GM13976 (cell line): ENCODE results near the gene LONP2.
"Not testable (repeated sequence)": the region's sequence is repeated elsewhere in the genome, so short reads cannot be mapped to it uniquely, and the experiment has no call there.

Experiments used
- DNase-seq: peaks from one replicate; pipeline ENCODE4 v3.0.0; 2012; ENCODE audit warnings: low spot score
- in situ Hi-C: fragments of 300-500 bp; cut with MboI; formaldehyde crosslinking; loops from one replicate; pipeline ENCODE4 v1.12.0; 2022; ENCODE audit warnings: low sequenced_read_pairs, mixed read lengths, inconsistent platforms; ENCODE audit not compliant: unreplicated experiment
- TF ChIP-seq, protein P1 (sequence below): IDR thresholded peaks from 2 replicates; pipeline ENCODE4 v1.5.1; 2012; ENCODE audit warnings: borderline replicate concordance, mild to moderate bottlenecking; ENCODE audit not compliant: insufficient read depth; ENCODE audit errors: extremely low read depth, missing control alignments, control extremely low read depth

LONP2 gene

DNA sequence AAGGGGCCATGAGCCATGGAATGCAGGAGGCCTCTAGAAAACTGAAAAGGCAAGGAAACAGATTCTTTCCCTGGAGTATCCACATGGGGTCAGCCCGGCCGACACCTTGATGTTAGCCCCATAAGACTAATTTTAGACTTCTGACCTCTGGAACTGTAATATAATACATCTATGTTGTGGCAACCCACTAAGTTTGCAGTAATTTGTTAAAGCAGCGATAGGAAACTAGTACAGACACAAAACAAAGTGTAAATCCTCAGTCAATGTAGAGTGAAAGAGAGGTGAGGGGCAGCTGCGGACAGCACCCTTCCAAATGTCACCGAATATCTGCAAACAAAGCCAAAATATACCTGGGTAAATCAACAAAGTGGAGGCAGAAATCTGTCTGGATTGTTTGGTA is 148.3 kb downstream of the LONP2 start:
- in situ Hi-C loops, result no loop called here
- TF ChIP-seq, protein P1, sequence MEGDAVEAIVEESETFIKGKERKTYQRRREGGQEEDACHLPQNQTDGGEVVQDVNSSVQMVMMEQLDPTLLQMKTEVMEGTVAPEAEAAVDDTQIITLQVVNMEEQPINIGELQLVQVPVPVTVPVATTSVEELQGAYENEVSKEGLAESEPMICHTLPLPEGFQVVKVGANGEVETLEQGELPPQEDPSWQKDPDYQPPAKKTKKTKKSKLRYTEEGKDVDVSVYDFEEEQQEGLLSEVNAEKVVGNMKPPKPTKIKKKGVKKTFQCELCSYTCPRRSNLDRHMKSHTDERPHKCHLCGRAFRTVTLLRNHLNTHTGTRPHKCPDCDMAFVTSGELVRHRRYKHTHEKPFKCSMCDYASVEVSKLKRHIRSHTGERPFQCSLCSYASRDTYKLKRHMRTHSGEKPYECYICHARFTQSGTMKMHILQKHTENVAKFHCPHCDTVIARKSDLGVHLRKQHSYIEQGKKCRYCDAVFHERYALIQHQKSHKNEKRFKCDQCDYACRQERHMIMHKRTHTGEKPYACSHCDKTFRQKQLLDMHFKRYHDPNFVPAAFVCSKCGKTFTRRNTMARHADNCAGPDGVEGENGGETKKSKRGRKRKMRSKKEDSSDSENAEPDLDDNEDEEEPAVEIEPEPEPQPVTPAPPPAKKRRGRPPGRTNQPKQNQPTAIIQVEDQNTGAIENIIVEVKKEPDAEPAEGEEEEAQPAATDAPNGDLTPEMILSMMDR, result no peak
- no peak for DNase-seq

DNA sequence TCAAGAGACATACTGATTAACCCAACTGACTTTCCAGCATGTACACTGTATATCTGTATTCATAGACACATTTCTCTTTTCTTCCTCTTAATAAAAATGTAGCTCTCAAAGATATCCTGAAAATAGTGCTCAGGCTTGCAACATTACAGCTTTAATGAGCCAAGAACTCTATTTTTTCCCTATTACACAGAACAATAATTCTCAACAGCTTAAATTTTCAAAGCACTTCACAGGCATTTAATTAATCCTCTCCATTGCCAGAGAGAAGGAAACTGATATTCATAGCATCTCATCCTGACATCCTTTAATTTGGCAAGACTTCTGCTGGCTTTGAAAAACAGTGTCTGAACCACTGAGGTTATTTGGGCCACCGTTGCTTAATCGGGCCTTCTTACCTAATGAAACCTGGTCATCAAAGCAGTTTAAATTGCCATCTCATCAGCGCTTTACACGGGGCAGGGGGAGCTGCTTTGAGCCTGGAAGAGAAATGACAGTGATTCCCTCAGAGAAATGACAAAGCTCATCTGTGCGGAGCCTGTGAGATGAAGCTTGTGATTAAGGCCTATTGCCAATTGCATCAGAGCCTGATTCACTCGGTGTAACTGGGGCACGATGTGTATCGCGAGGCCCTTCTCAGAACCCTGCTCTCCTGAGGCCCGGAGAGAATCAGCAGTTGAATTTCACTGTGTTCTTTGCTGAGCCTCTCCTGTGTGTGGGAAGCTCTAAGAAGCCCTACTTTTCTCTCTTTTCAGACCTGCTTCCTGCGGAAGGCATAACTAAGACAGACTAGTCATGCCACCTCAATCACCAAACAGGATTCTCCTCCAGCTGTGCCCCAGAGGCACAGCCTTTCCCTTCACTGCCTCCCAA is 149.6 kb downstream of the LONP2 start:
- TF ChIP-seq, protein P1, result no peak
- in situ Hi-C loops, result no loop called here
- DNase-seq, result no peak

DNA sequence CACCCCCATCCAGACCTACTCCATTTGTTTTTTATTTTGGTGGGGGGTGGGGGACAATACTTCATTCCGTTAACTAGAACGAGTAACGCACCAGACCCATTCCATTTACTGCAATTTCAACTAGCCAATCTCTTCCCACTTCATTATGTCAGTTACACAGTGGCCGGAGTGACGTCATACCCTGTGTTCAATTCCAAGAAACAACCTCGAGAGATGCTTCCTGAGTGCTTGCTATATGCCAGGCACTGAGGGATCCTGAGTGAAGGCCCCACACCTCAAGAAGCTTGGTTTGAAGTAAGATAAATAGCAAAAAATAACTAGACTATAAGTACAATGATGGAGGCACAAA is 150.2 kb downstream of the LONP2 start:
- TF ChIP-seq, protein P1, result no peak
- DNase-seq, result no peak
- in situ Hi-C loops, result no loop called here

DNA sequence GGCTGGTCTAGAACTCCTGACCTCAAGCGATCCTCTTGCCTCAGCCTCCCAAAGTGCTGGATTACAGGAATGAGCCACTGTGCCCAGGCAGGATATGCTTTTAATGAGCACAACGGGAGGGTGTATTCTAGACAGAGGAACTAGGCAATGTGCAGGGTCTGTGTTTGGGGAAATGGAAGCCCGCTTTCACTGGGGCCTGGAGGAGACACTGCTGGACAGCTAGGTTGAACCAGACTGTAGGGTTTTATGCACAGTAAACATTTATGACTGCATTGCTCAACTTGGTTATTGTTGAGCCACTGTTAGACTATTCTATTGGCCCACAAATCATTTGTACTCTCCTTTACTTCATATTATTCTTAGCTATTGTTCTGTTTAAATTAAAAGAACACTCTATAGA is 151.3 kb downstream of the LONP2 start:
- TF ChIP-seq, protein P1, result no peak
- no peak for DNase-seq
- in situ Hi-C loops, result no loop called here

DNA sequence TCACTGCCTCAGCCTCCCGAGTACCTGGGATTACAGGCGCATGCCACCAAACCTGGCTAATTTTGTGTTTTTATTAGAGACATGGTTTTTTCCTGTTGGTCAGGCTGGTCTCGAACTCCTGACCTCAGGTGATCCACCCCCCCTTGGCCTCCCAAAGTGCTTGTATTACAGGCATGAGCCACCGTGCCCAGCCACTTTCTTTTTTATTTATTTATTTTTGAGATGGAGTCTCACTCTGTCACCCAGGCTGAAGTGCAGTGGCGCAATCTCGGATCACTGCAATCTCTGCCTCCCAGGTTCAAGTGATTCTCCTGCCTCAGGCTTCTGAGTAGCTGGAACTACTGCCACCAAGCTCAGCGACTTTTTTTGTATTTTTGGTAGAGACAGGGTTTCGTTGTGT is 158.4 kb downstream of the LONP2 start:
- DNase-seq, in situ Hi-C loops: not testable (repeated sequence)

DNA sequence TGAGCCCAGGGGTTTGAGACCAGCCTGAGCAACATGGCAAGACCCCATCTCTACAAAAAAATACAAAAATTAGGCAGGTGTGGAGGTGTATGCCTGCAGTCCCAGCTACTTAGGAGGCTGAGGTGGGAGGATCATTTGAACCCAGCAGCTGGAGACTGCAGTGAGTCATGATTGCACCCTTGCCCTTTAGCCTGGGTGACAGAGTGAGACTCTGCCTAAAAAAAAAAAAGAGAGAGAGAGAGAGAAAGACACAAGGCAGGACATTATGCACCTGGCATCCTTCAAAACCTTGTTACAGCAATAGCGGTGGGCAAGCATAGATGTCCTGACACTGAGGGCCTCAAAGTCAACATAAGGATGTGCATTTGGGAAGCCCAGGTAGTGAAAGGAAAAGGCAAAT is 161.1 kb downstream of the LONP2 start:
- no peak for DNase-seq
- in situ Hi-C loops, result no loop called here
- TF ChIP-seq, protein P1, result no peak

DNA sequence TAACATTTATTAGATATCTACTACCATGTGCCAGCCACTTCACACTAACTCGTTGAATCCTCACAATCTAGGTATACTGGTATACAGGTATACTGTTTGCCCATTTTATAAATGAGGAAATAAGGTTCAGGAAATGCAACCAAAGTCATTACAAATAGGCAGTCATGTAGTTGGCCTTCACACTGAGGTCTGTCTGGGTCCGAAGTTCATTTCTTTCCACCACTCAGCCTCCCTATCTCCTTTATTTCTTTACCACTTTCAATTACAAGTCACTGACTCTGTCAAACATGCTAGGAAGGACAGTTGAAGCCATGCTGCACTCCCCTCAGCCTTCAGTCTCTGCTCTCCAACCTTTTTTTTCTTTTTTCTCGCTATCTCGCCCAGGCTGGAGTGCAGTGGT is 161.8 kb downstream of the LONP2 start:
- DNase-seq, result no peak
- in situ Hi-C loops, result no loop called here
- TF ChIP-seq, protein P1, result no peak
